HEK293 (cell line): ENCODE results near the gene FBXO2.
"Not testable (repeated sequence)": the region's sequence is repeated elsewhere in the genome, so short reads cannot be mapped to it uniquely, and the experiment has no call there.

ENCODE experiments used
- CTCF ChIA-PET: fragments of 350-600 bp; formaldehyde crosslinking; extraction: SDS; loops from one replicate; lab custom pipeline; 2021; ENCODE audit warnings: antibody characterized with exemption; lab: Yijun Ruan, JAX
- POLR2A ChIA-PET: fragments of 300-600 bp; formaldehyde crosslinking; extraction: SDS; loops from one replicate; lab custom pipeline; 2020; ENCODE audit warnings: antibody characterized with exemption, inconsistent platforms; lab: Yijun Ruan, JAX
- H3K27ac ChIP-seq: fragments of 200-500 bp; sonication (Bioruptor generic); 2 replicates; pipeline ENCODE4 v1.5.1; 2014; ENCODE audit warnings: low read depth, low read length, control low read depth, inconsistent platforms; ENCODE audit errors: extremely low read depth
- H3K36me3 ChIP-seq, 2 experiments: fragments of 200-500 bp in 1 of 2; sonication (Bioruptor generic) in 1 of 2; 1 replicate in 1 of 2; 2 replicates in 1 of 2; pipeline ENCODE4 v1.5.1; 2014 to 2017; ENCODE audit warnings: inconsistent platforms in 2 of 2, low read length in 2 of 2; ENCODE audit not compliant: control insufficient read depth in 2 of 2, insufficient read depth in 1 of 2
- H3K4me1 ChIP-seq: fragments of 200-500 bp; sonication (Bioruptor generic); 2 replicates; pipeline ENCODE4 v1.5.1; 2014; ENCODE audit warnings: mild to moderate bottlenecking, low read length, inconsistent platforms; ENCODE audit not compliant: control insufficient read depth, insufficient read depth
- H3K4me3 ChIP-seq: 2 replicates; pipeline ENCODE4 v1.5.1; 2011; ENCODE audit warnings: low read depth, mild to moderate bottlenecking, control low read depth, low read length, moderate library complexity
- H3K9me3 ChIP-seq: fragments of 200-500 bp; sonication (Bioruptor generic); 2 replicates; pipeline ENCODE4 v1.5.1; 2014; ENCODE audit warnings: low read depth, low read length, inconsistent platforms; ENCODE audit not compliant: control insufficient read depth, insufficient read depth
- EGR2 ChIP-seq: fragments of 450-650 bp; formaldehyde crosslinking; IDR thresholded peaks from 2 replicates; pipeline ENCODE4 v1.5.1; 2016; ENCODE audit warnings: low read depth, missing biosample characterization, missing genetic modification characterization
- GLI2 ChIP-seq: fragments of 450-650 bp; formaldehyde crosslinking; IDR thresholded peaks from 2 replicates; pipeline ENCODE4; 2017; ENCODE audit warnings: missing biosample characterization, missing genetic modification characterization, low read depth, borderline replicate concordance
- ZFHX2 ChIP-seq: fragments of 450-650 bp; formaldehyde crosslinking; conservative IDR thresholded peaks from 2 replicates; pipeline ENCODE4 v1.5.1; 2016; ENCODE audit warnings: missing biosample characterization, missing genetic modification characterization
- ZNF146 ChIP-seq: fragments of 450-650 bp; formaldehyde crosslinking; IDR thresholded peaks from 2 replicates; pipeline ENCODE4 v1.5.1; 2016; ENCODE audit warnings: missing biosample characterization, missing genetic modification characterization
- ZNF155 ChIP-seq: fragments of 450-650 bp; formaldehyde crosslinking; IDR thresholded peaks from 2 replicates; pipeline ENCODE4 v1.5.1; 2016; ENCODE audit warnings: missing biosample characterization, missing genetic modification characterization
- ZNF785 ChIP-seq: fragments of 450-650 bp; formaldehyde crosslinking; IDR thresholded peaks from 2 replicates; pipeline ENCODE4 v1.5.1; 2016; ENCODE audit warnings: missing biosample characterization, missing genetic modification characterization
- TF ChIP-seq, protein P1 (sequence below): fragments of 450-650 bp; formaldehyde crosslinking; IDR thresholded peaks from 2 replicates; pipeline ENCODE4 v1.5.1; 2016; ENCODE audit warnings: missing biosample characterization, missing genetic modification characterization
- TF ChIP-seq, protein P2 (sequence below): fragments of 450-650 bp; formaldehyde crosslinking; IDR thresholded peaks from 2 replicates; pipeline ENCODE4 v1.5.1; 2017; ENCODE audit warnings: missing biosample characterization, missing genetic modification characterization
- TF ChIP-seq, protein P3 (sequence below): fragments of 450-650 bp; formaldehyde crosslinking; IDR thresholded peaks from 2 replicates; pipeline ENCODE4 v1.5.1; 2017; ENCODE audit warnings: missing biosample characterization, missing genetic modification characterization

Gene FBXO2

DNA sequence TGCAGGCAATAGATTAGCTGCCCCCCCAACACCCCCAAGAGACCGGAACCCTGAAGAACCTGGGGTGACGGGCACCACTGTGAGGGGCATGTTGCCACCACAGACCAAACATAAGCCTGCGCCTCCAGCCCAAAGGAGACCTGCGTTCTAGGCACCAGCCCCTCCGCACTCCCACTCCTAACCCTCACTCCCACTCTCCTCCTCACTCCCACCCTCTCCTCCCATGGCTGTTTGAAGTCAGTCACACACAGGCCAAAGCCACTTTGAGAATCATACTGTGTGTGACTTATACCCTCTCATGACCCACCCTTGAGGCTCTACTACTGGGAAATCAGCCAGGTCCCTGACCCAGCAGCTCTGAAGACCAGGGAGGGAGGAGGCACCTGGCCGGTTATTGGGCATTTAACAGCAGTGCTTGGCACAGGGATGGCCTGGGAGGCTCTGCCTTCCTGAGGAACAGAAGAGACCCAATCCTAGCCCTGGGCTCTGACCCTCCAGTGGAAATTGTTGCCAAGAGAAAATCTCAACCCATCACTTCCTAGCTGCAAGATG, 43.5 kb downstream of the FBXO2 start:
- ChIA-PET POLR2A (interaction anchor here (0.7 kb wide), 1 partner anchor 519 kb away, joined by 3 read pairs; no protein-coding TSS in a partner anchor), CTCF (interaction anchor here (1.1 to 1.2 kb wide), 2 partner anchors 31 to 246 kb away, joined by 4 to 5 read pairs; no protein-coding TSS in a partner anchor)
- H3K36me3 ChIP-seq = no peaks in the 10 kb centered on the region
- H3K4me3 ChIP-seq = no peak overlapping the region
- H3K27ac ChIP-seq = no peak overlapping the region
- no peaks in the 10 kb centered on the region for H3K4me1 ChIP-seq
- TF ChIP-seq EGR2 (tag by site-specific recombination) = peak; percentile 87
- TF ChIP-seq, protein P1, sequence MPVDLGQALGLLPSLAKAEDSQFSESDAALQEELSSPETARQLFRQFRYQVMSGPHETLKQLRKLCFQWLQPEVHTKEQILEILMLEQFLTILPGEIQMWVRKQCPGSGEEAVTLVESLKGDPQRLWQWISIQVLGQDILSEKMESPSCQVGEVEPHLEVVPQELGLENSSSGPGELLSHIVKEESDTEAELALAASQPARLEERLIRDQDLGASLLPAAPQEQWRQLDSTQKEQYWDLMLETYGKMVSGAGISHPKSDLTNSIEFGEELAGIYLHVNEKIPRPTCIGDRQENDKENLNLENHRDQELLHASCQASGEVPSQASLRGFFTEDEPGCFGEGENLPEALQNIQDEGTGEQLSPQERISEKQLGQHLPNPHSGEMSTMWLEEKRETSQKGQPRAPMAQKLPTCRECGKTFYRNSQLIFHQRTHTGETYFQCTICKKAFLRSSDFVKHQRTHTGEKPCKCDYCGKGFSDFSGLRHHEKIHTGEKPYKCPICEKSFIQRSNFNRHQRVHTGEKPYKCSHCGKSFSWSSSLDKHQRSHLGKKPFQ (tag by site-specific recombination) = no peak
- TF ChIP-seq, protein P2, sequence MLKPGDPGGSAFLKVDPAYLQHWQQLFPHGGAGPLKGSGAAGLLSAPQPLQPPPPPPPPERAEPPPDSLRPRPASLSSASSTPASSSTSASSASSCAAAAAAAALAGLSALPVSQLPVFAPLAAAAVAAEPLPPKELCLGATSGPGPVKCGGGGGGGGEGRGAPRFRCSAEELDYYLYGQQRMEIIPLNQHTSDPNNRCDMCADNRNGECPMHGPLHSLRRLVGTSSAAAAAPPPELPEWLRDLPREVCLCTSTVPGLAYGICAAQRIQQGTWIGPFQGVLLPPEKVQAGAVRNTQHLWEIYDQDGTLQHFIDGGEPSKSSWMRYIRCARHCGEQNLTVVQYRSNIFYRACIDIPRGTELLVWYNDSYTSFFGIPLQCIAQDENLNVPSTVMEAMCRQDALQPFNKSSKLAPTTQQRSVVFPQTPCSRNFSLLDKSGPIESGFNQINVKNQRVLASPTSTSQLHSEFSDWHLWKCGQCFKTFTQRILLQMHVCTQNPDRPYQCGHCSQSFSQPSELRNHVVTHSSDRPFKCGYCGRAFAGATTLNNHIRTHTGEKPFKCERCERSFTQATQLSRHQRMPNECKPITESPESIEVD (tag by site-specific recombination) = no peak
- peak; percentile 90 for TF ChIP-seq ZFHX2
- TF ChIP-seq, all 188 proteins: peak for 2
- H3K9me3 ChIP-seq = no peaks in the 10 kb centered on the region

DNA sequence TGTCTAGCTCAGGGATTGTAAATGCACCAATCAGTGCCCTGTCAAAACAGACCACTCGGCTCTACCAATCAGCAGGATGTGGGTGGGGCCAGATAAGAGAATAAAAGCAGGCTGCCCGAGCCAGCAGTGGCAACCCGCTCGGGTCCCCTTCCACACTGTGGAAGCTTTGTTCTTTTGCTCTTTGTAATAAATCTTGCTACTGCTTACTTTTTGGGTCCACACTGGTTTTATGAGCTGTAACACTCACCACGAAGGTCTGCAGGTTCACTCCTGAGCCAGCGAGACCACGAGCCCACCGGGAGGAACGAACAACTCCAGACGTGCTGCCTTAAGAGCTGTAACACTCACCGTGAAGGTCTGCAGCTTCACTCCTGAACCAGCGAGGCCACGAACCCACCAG, 44.9 kb downstream of the FBXO2 start:
- CTCF ChIA-PET, H3K4me3 ChIP-seq, H3K27ac ChIP-seq, H3K4me1 ChIP-seq, H3K9me3 ChIP-seq, H3K36me3 ChIP-seq, POLR2A ChIA-PET: not testable (repeated sequence)

DNA sequence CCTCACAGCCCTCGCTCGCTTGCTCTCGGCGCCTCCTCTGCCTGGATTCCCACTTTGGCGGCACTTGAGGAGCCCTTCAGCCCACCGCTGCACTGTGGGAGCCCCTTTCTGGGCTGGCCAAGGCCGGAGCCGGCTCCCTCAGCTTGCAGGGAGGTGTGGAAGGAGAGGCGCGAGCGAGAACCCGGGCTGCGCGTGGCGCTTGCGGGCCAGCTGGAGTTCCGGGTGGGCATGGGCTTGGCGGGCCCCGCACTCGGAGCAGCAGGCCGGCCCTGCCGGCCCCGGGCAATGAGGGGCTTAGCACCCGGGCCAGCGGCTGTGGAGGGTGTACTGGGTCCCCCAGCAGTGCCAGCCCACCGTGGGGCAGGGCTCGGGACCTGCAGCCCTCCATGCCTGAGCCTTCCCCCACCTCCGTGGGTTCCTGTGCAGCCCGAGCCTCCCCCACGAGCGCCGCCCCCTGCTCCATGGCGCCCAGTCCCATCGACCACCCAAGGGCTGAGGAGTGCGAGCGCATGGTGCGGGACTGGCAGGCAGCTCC, 45.6 kb downstream of the FBXO2 start:
- H3K27ac ChIP-seq, H3K4me3 ChIP-seq, H3K4me1 ChIP-seq, CTCF ChIA-PET, H3K36me3 ChIP-seq, POLR2A ChIA-PET, H3K9me3 ChIP-seq: not testable (repeated sequence)

DNA sequence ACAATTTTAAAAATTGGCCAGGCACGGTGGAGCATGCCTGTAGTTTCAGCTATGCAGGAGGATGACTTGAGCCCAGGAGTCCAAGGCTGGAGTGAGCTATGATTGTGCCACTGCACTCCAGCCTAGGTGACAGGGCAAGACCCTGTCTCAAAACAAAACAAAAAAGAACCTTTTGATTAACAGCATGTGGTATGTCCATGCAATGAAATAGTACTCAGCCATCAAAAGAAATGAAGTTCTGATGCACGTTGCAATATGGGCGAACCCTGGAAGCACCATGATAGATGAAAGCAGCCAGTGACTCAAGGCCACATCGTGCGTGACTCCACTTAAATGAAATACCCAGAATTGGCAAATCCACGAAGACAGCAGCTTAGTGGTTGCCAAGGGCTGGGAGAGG, 47.5 kb downstream of the FBXO2 start:
- TF ChIP-seq ZNF155 = no peak
- TF ChIP-seq, protein P3, sequence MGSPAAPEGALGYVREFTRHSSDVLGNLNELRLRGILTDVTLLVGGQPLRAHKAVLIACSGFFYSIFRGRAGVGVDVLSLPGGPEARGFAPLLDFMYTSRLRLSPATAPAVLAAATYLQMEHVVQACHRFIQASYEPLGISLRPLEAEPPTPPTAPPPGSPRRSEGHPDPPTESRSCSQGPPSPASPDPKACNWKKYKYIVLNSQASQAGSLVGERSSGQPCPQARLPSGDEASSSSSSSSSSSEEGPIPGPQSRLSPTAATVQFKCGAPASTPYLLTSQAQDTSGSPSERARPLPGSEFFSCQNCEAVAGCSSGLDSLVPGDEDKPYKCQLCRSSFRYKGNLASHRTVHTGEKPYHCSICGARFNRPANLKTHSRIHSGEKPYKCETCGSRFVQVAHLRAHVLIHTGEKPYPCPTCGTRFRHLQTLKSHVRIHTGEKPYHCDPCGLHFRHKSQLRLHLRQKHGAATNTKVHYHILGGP (tag by site-specific recombination) = no peak
- no peak for TF ChIP-seq GLI2 (tag by site-specific recombination)
- peak; percentile 68; the same call in 1 of the 2 replicates for TF ChIP-seq ZNF146 (tag by site-specific recombination)
- no peak for TF ChIP-seq ZNF785 (tag by site-specific recombination)
- TF ChIP-seq, all 188 proteins: peak for 1
- Histone ChIP-seq H3K4me1 (no peaks in the 10 kb centered on the region), H3K9me3 (no peaks in the 10 kb centered on the region), H3K36me3 (no peaks in the 10 kb centered on the region), H3K4me3 (no peak overlapping the region), H3K27ac (no peak overlapping the region)
- ChIA-PET CTCF (no interaction called here), POLR2A (interaction anchor here (0.6 to 0.7 kb wide), 3 partner anchors 7 to 129 kb away, joined by 3 to 4 read pairs (median 3); partner anchors contain the start of gene DISP3)
